ENCODE data around the gene ELAPOR2. TPM values are rescaled to one million over a fixed set of nuclear protein-coding genes. Genes with fewer than 3 reads are reported as not detected.

ELAPOR2 gene
- polyA plus RNA-seq, 1 of the 3 experiments (the other 2 are of a cell fraction): 8.8 TPM

DNA sequence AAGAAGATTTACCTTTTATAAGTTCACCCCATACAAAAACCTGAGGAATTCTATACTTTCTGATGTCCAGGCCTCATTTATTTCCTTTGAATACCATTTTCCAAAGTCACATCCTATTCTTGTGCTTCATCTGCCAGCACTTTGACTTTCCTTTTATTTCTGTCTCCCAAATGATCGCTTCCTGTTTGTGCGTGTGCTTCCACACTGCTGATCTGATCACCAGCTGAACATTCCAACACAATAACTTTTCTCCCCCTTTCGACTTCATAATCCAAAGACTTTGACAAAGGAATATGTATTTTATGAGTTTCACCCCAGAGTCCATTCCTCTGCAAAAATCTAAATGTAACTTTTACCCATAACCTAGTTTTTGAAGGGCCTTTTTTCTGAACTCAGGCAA is 3.1 kb downstream of the ELAPOR2 start:
- no peak overlapping the region for H3K4me3 ChIP-seq (ENCODE audit: low read depth in 2 of 2, low read length in 1 of 2)
- H2AFZ ChIP-seq (ENCODE audit: low read depth): peak overlapping the region; percentile 55
- 79% methylated on average over 3 of the region's 3 CpGs for WGBS (ENCODE audit: low lambda C conversion rate)
- TF ChIP-seq YY1 (IDR thresholded peaks at IDR 0.05; ENCODE audit: low read depth) (no peak), TEAD4 (IDR thresholded peaks at IDR 0.05; ENCODE audit: borderline replicate concordance, insufficient read depth) (no peak), MEF2A (IDR thresholded peaks at IDR 0.05; ENCODE audit: borderline replicate concordance, low read depth) (no peak), REST (IDR thresholded peaks at IDR 0.05; ENCODE audit: low read depth, low read length) (no peak), SMC3 (IDR thresholded peaks at IDR 0.05; ENCODE audit: low read depth, low read length) (no peak), GATA2 (CRISPR knock-in tag; IDR thresholded peaks at IDR 0.05) (no peak), GABPA (IDR thresholded peaks at IDR 0.05; ENCODE audit: low read depth) (no peak), NRF1 (IDR thresholded peaks at IDR 0.05; ENCODE audit: low read depth, low read length) (no peak), FOSL2 (IDR thresholded peaks at IDR 0.05; ENCODE audit: borderline replicate concordance, low read depth) (no peak), EZH2phosphoT487 (IDR thresholded peaks at IDR 0.05; ENCODE audit: borderline replicate concordance, low read depth) (no peak), MXI1 (IDR thresholded peaks at IDR 0.05; ENCODE audit: low read depth, low read length) (no peak), IRF3 (IDR thresholded peaks at IDR 0.05; ENCODE audit: low read depth, low read length) (no peak)
- TF ChIP-seq, protein P1, sequence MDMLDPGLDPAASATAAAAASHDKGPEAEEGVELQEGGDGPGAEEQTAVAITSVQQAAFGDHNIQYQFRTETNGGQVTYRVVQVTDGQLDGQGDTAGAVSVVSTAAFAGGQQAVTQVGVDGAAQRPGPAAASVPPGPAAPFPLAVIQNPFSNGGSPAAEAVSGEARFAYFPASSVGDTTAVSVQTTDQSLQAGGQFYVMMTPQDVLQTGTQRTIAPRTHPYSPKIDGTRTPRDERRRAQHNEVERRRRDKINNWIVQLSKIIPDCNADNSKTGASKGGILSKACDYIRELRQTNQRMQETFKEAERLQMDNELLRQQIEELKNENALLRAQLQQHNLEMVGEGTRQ (IDR thresholded peaks at IDR 0.05; ENCODE audit: borderline replicate concordance, low read depth, low read length): no peak
- TF ChIP-seq, protein P2, sequence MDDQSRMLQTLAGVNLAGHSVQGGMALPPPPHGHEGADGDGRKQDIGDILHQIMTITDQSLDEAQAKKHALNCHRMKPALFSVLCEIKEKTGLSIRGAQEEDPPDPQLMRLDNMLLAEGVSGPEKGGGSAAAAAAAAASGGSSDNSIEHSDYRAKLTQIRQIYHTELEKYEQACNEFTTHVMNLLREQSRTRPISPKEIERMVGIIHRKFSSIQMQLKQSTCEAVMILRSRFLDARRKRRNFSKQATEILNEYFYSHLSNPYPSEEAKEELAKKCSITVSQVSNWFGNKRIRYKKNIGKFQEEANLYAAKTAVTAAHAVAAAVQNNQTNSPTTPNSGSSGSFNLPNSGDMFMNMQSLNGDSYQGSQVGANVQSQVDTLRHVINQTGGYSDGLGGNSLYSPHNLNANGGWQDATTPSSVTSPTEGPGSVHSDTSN (IDR thresholded peaks at IDR 0.05): no peak
- TF ChIP-seq, protein P3, sequence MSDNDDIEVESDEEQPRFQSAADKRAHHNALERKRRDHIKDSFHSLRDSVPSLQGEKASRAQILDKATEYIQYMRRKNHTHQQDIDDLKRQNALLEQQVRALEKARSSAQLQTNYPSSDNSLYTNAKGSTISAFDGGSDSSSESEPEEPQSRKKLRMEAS (IDR thresholded peaks at IDR 0.05; ENCODE audit: low read depth): no peak
- TF ChIP-seq, protein P4, sequence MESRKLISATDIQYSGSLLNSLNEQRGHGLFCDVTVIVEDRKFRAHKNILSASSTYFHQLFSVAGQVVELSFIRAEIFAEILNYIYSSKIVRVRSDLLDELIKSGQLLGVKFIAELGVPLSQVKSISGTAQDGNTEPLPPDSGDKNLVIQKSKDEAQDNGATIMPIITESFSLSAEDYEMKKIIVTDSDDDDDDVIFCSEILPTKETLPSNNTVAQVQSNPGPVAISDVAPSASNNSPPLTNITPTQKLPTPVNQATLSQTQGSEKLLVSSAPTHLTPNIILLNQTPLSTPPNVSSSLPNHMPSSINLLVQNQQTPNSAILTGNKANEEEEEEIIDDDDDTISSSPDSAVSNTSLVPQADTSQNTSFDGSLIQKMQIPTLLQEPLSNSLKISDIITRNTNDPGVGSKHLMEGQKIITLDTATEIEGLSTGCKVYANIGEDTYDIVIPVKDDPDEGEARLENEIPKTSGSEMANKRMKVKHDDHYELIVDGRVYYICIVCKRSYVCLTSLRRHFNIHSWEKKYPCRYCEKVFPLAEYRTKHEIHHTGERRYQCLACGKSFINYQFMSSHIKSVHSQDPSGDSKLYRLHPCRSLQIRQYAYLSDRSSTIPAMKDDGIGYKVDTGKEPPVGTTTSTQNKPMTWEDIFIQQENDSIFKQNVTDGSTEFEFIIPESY (IDR thresholded peaks at IDR 0.05; ENCODE audit: borderline replicate concordance, low read depth): no peak
- ChIA-PET CTCF (interaction anchor here (4.4 kb wide), 1 partner anchor 92 kb away, joined by 45 read pairs; no protein-coding TSS in a partner anchor), POLR2A (no interaction called here)
- peaks cover 11% of the 10 kb centered on the region for H3F3A ChIP-seq (replicated peaks; ENCODE audit: insufficient read depth)
- no peak for DNase-seq
- no peaks in the 10 kb centered on the region for H3K27me3 ChIP-seq (ENCODE audit: insufficient read depth)
- no peaks in the 10 kb centered on the region for H3K9me3 ChIP-seq
- no peaks in the 10 kb centered on the region for H3K79me2 ChIP-seq (ENCODE audit: insufficient read depth)
- peaks cover 0 to 14% of the 10 kb centered on the region in 2 experiments; a peak in 2 of 4 replicates for H3K4me1 ChIP-seq (ENCODE audit: control insufficient read depth in 1 of 2, insufficient read depth in 2 of 2, low read depth in 1 of 2, low read length in 1 of 2)
- H3K9me2 ChIP-seq: no peaks in the 10 kb centered on the region; the same call in 1 of the 2 replicates
- no peak overlapping the region for H3K4me2 ChIP-seq
- H3K9ac ChIP-seq: no peak overlapping the region
- H3K27ac ChIP-seq (ENCODE audit: low read depth in 2 of 2, low read length in 1 of 2): no peak overlapping the region
- H4K20me1 ChIP-seq (ENCODE audit: insufficient read depth): no peaks in the 10 kb centered on the region
- H3K36me3 ChIP-seq (replicated peaks in 1 of 2; ENCODE audit: control insufficient read depth in 1 of 2, insufficient read depth in 2 of 2, low read length in 1 of 2): no peaks in the 10 kb centered on the region

Measured in SK-N-SH (cell line).